HG03159 (cell line): ENCODE results near the gene ARHGEF37.
A peak's percentile ranks its signal among the peaks of the same experiment; 100 is the strongest.
"Not testable (repeated sequence)": the region's sequence is repeated elsewhere in the genome, so short reads cannot be mapped to it uniquely, and the experiment has no call there.

Source experiments
- ATAC-seq: cut with Tn5 transposase; IDR thresholded peaks from one replicate; pipeline ENCODE4 v1.9.1; 2021; ENCODE audit warnings: mild to moderate bottlenecking, moderate library complexity; ENCODE audit not compliant: unreplicated experiment

The ARHGEF37 gene

GRCh38 chr5:149581192-149581861 is at the start of gene ARHGEF37:
Gene ARHGEF37 (plus strand): TSS chr5:149581498. CDS start chr5:149597770, 16,272 bp downstream.
- ATAC-seq = no peak

GRCh38 chr5:149532413-149532812 is 48.9 kb upstream of the ARHGEF37 start:
- no peak for ATAC-seq

GRCh38 chr5:149535787-149536186 is 45.5 kb upstream of the ARHGEF37 start:
- ATAC-seq = not testable (repeated sequence)

GRCh38 chr5:149537374-149537975 is 43.8 kb upstream of the ARHGEF37 start:
- ATAC-seq = no peak

GRCh38 chr5:149540089-149540488 is 41.2 kb upstream of the ARHGEF37 start:
- ATAC-seq = no peak

- no peak for ATAC-seq
Measured at GRCh38 chr5:149541893-149542292, 39.4 kb upstream of the ARHGEF37 start.

GRCh38 chr5:149543361-149544027 is 37.8 kb upstream of the ARHGEF37 start:
- no peak for ATAC-seq

- no peak for ATAC-seq
Measured at GRCh38 chr5:149544028-149544420, 37.3 kb upstream of the ARHGEF37 start.

- no peak for ATAC-seq
Measured at GRCh38 chr5:149545327-149545726, 36.0 kb upstream of the ARHGEF37 start.

- no peak for ATAC-seq
Measured at GRCh38 chr5:149546974-149547373, 34.3 kb upstream of the ARHGEF37 start.

GRCh38 chr5:149549461-149550267 is 31.6 kb upstream of the ARHGEF37 start:
- peak; percentile 39 for ATAC-seq

GRCh38 chr5:149550268-149550583 is 31.1 kb upstream of the ARHGEF37 start:
- ATAC-seq = no peak

GRCh38 chr5:149550594-149551226 is 30.6 kb upstream of the ARHGEF37 start:
- no peak for ATAC-seq

GRCh38 chr5:149551227-149552037 is 29.9 kb upstream of the ARHGEF37 start, which contains the start of gene CSNK1A1:
Gene CSNK1A1 (minus strand): TSS chr5:149551439. CDS start chr5:149550964, 475 bp downstream.
- peak; percentile 87 for ATAC-seq

- ATAC-seq = no peak
Measured at GRCh38 chr5:149552038-149552494, 29.2 kb upstream of the ARHGEF37 start.

- no peak for ATAC-seq
Measured at GRCh38 chr5:149552553-149553160, 28.6 kb upstream of the ARHGEF37 start.

- no peak for ATAC-seq
Measured at GRCh38 chr5:149559706-149560105, 21.6 kb upstream of the ARHGEF37 start.

- no peak for ATAC-seq
Measured at GRCh38 chr5:149561848-149562247, 19.4 kb upstream of the ARHGEF37 start.

GRCh38 chr5:149563466-149563865 is 17.8 kb upstream of the ARHGEF37 start:
- ATAC-seq = no peak
